Astrocyte (in vitro differentiated cells and primary cell): Measurements from ENCODE around the gene B3GNT9. TPM values are rescaled to one million over a fixed set of nuclear protein-coding genes. Genes with fewer than 3 reads are reported as not detected.
"Not testable (repeated sequence)": the region's sequence is repeated elsewhere in the genome, so short reads cannot be mapped to it uniquely, and the experiment has no call there.

ENCODE experiments used
- DNase-seq: peaks from one replicate; pipeline ENCODE4 v3.0.0-alpha.2; 2010; ENCODE audit warnings: low read depth
- FAIRE-seq: peaks from 2 replicates; lab custom pipeline; 2011; peaks lifted over from hg19 to GRCh38; lab: Jason Lieb, UNC
- H2AFZ ChIP-seq: 2 replicates; pipeline ENCODE4 v1.6.0; 2012; ENCODE audit warnings: low read depth, low read length, inconsistent platforms
- H3K27ac ChIP-seq: 2 replicates; pipeline ENCODE4 v1.5.1; 2011; ENCODE audit warnings: low read depth, low read length, inconsistent platforms
- H3K27me3 ChIP-seq: 2 replicates; pipeline ENCODE4 v1.6.0; 2011; ENCODE audit warnings: low read length, inconsistent platforms; ENCODE audit not compliant: insufficient read depth
- H3K36me3 ChIP-seq: 2 replicates; pipeline ENCODE4 v1.5.1; 2011; ENCODE audit warnings: low read length, inconsistent platforms; ENCODE audit not compliant: insufficient read depth
- H3K4me1 ChIP-seq: 2 replicates; pipeline ENCODE4 v1.5.1; 2011; ENCODE audit warnings: low read length, inconsistent platforms; ENCODE audit not compliant: insufficient read depth
- H3K4me2 ChIP-seq: 2 replicates; pipeline ENCODE4 v1.6.0; 2012; ENCODE audit warnings: low read length, inconsistent platforms
- H3K4me3 ChIP-seq: 2 replicates; pipeline ENCODE4 v1.5.1; 2011; ENCODE audit warnings: low read depth, mild to moderate bottlenecking, low read length, inconsistent platforms; ENCODE audit not compliant: insufficient read depth
- H3K79me2 ChIP-seq: 2 replicates; pipeline ENCODE4 v1.6.0; 2012; ENCODE audit warnings: mild to moderate bottlenecking, low read length, inconsistent platforms; ENCODE audit not compliant: insufficient read depth
- H3K9ac ChIP-seq: 2 replicates; pipeline ENCODE4 v1.6.0; 2012; ENCODE audit warnings: mild to moderate bottlenecking, low read length, inconsistent platforms
- H3K9me3 ChIP-seq: 2 replicates; pipeline ENCODE4 v1.5.1; 2012; ENCODE audit warnings: low read depth, mild to moderate bottlenecking, low read length, inconsistent platforms; ENCODE audit not compliant: insufficient read depth
- H4K20me1 ChIP-seq: 2 replicates; pipeline ENCODE4 v1.6.0; 2012; ENCODE audit warnings: low read length, inconsistent platforms; ENCODE audit not compliant: insufficient read depth
- H3K27ac Mint-ChIP-seq: one replicate; pipeline ENCODE4 v1.8.0; 2021; ENCODE audit warnings: mild to moderate bottlenecking, mixed read lengths; ENCODE audit not compliant: unreplicated experiment
- H3K27me3 Mint-ChIP-seq: one replicate; pipeline ENCODE4 v1.8.0; 2021; ENCODE audit warnings: low read depth, mixed read lengths; ENCODE audit not compliant: unreplicated experiment
- H3K36me3 Mint-ChIP-seq: one replicate; pipeline ENCODE4 v1.8.0; 2021; ENCODE audit warnings: low read depth, mixed read lengths; ENCODE audit not compliant: unreplicated experiment
- H3K4me1 Mint-ChIP-seq: one replicate; pipeline ENCODE4 v1.8.0; 2021; ENCODE audit warnings: low read depth, mixed read lengths; ENCODE audit not compliant: unreplicated experiment
- H3K4me3 Mint-ChIP-seq: one replicate; pipeline ENCODE4 v1.8.0; 2021; ENCODE audit warnings: mild to moderate bottlenecking, moderate library complexity, mixed read lengths; ENCODE audit not compliant: unreplicated experiment
- H3K9me3 Mint-ChIP-seq: one replicate; pipeline ENCODE4 v1.8.0; 2021; ENCODE audit warnings: mild to moderate bottlenecking, mixed read lengths; ENCODE audit not compliant: unreplicated experiment
- EZH2 ChIP-seq: IDR thresholded peaks from 2 replicates; pipeline ENCODE4 v1.6.1; 2012; ENCODE audit warnings: mild to moderate bottlenecking, low read length, inconsistent platforms; ENCODE audit not compliant: insufficient read depth
- total RNA-seq: library from RNA; stranded (reverse); gene quantifications from 2 replicates; pipeline ENCODE4 v1.2.1, GENCODE V29; 2021
- TF ChIP-seq, protein P1 (sequence below): IDR thresholded peaks from 2 replicates; pipeline ENCODE4 v1.5.1; 2011; ENCODE audit warnings: low read depth, mild to moderate bottlenecking, inconsistent platforms, low read length, moderate library complexity; ENCODE audit not compliant: insufficient read depth

Gene B3GNT9
- total RNA-seq, 1 donor from 2014 or later: 7.6 TPM

DNA sequence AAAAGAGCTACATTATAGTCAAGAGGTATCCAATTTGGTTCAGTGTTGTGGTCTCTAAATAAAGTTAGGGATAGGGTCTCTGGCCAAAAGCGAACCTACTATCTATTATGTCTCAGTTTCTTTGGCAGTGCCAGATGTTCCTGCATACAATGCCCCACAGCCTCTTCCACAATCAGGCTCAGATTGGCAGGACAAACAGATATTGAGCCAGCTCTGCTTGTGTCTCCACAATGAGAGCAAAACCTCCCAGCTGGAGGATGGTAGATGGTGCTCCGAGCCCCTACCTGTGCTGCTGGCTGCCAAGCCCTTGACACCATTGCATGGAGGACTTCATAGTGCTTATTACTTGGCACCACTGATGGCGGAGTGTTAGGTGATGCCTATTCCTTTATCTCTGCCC, 21.4 kb downstream of the B3GNT9 start:
- Histone ChIP-seq H3K9ac (no peak overlapping the region), H3K4me1 (no peaks in the 10 kb centered on the region), H3K9me3 (no peaks in the 10 kb centered on the region), H4K20me1 (peaks cover 16% of the 10 kb centered on the region), H3K4me3 (no peak overlapping the region), H3K27me3 (no peaks in the 10 kb centered on the region), H3K27ac (no peak overlapping the region), H3K4me2 (no peak overlapping the region), H2AFZ (no peak overlapping the region), H3K79me2 (no peaks in the 10 kb centered on the region), H3K36me3 (peaks cover 21% of the 10 kb centered on the region)
- Mint-ChIP-seq H3K27ac (no peak overlapping the region), H3K9me3 (no peaks in the 10 kb centered on the region), H3K4me3 (no peak overlapping the region), H3K27me3 (no peaks in the 10 kb centered on the region), H3K4me1 (no peaks in the 10 kb centered on the region), H3K36me3 (peaks cover 30% of the 10 kb centered on the region)
- TF ChIP-seq, protein P1, sequence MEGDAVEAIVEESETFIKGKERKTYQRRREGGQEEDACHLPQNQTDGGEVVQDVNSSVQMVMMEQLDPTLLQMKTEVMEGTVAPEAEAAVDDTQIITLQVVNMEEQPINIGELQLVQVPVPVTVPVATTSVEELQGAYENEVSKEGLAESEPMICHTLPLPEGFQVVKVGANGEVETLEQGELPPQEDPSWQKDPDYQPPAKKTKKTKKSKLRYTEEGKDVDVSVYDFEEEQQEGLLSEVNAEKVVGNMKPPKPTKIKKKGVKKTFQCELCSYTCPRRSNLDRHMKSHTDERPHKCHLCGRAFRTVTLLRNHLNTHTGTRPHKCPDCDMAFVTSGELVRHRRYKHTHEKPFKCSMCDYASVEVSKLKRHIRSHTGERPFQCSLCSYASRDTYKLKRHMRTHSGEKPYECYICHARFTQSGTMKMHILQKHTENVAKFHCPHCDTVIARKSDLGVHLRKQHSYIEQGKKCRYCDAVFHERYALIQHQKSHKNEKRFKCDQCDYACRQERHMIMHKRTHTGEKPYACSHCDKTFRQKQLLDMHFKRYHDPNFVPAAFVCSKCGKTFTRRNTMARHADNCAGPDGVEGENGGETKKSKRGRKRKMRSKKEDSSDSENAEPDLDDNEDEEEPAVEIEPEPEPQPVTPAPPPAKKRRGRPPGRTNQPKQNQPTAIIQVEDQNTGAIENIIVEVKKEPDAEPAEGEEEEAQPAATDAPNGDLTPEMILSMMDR: no peak
- TF ChIP-seq EZH2: no peak
- DNase-seq: no peak
- no peak for FAIRE-seq

DNA sequence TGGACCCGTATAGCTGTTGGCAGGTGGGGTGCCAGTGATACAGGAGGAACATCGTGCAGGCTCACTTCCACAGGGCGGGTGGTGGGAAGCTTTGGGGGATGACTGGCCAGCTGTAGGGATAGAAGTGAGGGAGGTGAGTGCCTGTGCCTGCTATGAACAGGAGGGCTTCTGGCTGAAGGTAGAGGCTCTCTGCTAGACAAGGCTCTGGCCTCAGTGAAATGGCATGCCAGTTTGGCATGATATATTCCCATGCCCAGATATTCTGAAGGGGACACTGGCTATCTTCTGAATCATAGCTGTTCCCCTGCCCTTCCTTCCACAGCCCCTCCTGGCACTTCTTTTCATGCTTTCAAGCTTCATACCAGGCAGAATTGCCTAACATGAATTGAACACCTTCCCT, 21.9 kb downstream of the B3GNT9 start:
- H3K9me3 ChIP-seq: no peaks in the 10 kb centered on the region

DNA sequence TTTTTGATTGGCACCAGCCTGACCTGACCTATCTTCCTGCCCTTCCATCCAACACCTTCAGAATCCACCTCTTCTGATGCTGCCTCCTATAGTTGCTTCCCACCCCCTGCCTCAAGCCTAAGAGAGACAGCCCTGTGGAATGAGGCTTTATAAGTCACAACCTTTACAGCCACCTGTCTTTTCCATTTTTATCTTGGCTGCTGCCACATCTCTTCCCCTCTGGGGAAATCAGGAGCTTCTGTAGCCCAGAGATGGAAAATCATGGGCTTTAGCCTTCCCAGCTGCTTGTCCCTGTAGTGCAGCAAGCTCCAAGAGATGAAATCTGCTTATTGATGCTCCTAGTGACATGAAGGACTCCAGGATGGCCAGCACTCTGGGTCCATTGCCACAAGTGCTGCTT, 22.4 kb downstream of the B3GNT9 start:
- no peak for TF ChIP-seq EZH2
- TF ChIP-seq, protein P1: no peak
- Mint-ChIP-seq H3K36me3 (peaks cover 30% of the 10 kb centered on the region), H3K27me3 (no peaks in the 10 kb centered on the region), H3K27ac (no peak overlapping the region), H3K4me1 (no peaks in the 10 kb centered on the region), H3K4me3 (no peak overlapping the region), H3K9me3 (no peaks in the 10 kb centered on the region)
- Histone ChIP-seq H3K36me3 (peaks cover 23% of the 10 kb centered on the region), H3K9me3 (no peaks in the 10 kb centered on the region), H3K27me3 (no peaks in the 10 kb centered on the region), H4K20me1 (peaks cover 16% of the 10 kb centered on the region), H3K4me1 (no peaks in the 10 kb centered on the region), H3K79me2 (no peaks in the 10 kb centered on the region), H3K27ac (no peak overlapping the region), H3K4me3 (no peak overlapping the region), H2AFZ (no peak overlapping the region), H3K4me2 (no peak overlapping the region), H3K9ac (no peak overlapping the region)
- FAIRE-seq (no peak), DNase-seq (no peak)

More for the DNA sequence above, 21.9 kb downstream of the B3GNT9 start:
- no peaks in the 10 kb centered on the region for H3K4me1 Mint-ChIP-seq
- no peaks in the 10 kb centered on the region for H3K27me3 Mint-ChIP-seq
- Histone ChIP-seq H3K27ac (no peak overlapping the region), H4K20me1 (peaks cover 16% of the 10 kb centered on the region), H3K27me3 (no peaks in the 10 kb centered on the region), H3K79me2 (no peaks in the 10 kb centered on the region), H3K4me2 (no peak overlapping the region), H3K4me1 (no peaks in the 10 kb centered on the region), H2AFZ (no peak overlapping the region), H3K4me3 (no peak overlapping the region), H3K36me3 (peaks cover 20% of the 10 kb centered on the region), H3K9ac (no peak overlapping the region)
- no peak for FAIRE-seq
- TF ChIP-seq, protein P1: no peak
- no peak for TF ChIP-seq EZH2
- no peaks in the 10 kb centered on the region for H3K9me3 Mint-ChIP-seq
- H3K4me3 Mint-ChIP-seq: no peak overlapping the region
- no peak for DNase-seq
- peaks cover 28% of the 10 kb centered on the region for H3K36me3 Mint-ChIP-seq
- H3K27ac Mint-ChIP-seq: no peak overlapping the region

DNA sequence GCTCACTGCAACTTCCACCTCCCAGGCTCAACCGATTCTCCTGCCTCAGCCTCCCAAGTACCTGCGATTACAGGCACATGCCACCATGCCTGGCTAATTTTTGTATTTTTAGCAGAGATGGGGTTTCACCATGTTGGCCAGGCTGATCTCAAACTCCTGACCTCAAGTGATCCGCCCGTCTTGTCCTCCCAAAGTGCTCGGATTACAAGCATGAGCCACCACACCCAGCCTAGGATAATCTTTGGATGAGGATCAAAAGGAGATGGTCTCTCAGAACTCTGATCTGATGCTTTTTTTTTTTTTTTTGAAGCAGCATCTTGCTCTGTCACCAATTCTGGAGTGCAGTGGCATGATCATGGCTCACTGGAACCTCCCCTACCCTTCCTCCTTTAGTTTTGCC, 28.0 kb downstream of the B3GNT9 start:
- peaks cover 18% of the 10 kb centered on the region for H3K36me3 Mint-ChIP-seq
- DNase-seq, H3K4me1 ChIP-seq, H3K4me3 Mint-ChIP-seq, H3K27me3 Mint-ChIP-seq, H3K27ac Mint-ChIP-seq, FAIRE-seq, H2AFZ ChIP-seq, H3K9ac ChIP-seq, H3K27ac ChIP-seq, H3K27me3 ChIP-seq, H3K4me3 ChIP-seq, H3K4me2 ChIP-seq, H3K9me3 Mint-ChIP-seq, H3K9me3 ChIP-seq, H3K4me1 Mint-ChIP-seq: not testable (repeated sequence)
- Histone ChIP-seq H4K20me1 (peaks cover 25% of the 10 kb centered on the region), H3K79me2 (peaks cover 10% of the 10 kb centered on the region), H3K36me3 (peaks cover 20% of the 10 kb centered on the region)
